ENCODE data around the gene IL1RAP.

DNA sequence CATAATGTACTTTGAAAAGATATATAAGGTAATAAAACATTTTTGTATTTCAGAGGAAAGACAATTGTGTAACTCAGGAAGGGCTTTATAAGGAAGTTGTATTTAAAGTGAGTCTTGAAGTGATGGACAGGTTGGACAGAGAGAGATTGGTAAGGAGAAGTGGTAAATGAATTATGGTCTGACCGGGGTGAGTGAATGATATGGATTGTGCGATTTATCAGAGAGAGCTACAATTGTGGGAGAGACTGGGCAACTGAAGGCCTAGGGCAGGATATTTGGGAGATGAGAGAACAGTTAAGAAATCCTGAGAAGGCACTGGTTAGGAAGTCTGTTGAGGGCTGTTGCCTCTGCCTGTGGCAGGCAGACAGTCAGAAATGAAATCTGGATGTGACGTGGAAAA, 14.8 kb downstream of the IL1RAP start:
- TF ChIP-seq EZH2phosphoT487 (IDR thresholded peaks at IDR 0.05; ENCODE audit: borderline replicate concordance): no peak
- TF ChIP-seq, protein P1, sequence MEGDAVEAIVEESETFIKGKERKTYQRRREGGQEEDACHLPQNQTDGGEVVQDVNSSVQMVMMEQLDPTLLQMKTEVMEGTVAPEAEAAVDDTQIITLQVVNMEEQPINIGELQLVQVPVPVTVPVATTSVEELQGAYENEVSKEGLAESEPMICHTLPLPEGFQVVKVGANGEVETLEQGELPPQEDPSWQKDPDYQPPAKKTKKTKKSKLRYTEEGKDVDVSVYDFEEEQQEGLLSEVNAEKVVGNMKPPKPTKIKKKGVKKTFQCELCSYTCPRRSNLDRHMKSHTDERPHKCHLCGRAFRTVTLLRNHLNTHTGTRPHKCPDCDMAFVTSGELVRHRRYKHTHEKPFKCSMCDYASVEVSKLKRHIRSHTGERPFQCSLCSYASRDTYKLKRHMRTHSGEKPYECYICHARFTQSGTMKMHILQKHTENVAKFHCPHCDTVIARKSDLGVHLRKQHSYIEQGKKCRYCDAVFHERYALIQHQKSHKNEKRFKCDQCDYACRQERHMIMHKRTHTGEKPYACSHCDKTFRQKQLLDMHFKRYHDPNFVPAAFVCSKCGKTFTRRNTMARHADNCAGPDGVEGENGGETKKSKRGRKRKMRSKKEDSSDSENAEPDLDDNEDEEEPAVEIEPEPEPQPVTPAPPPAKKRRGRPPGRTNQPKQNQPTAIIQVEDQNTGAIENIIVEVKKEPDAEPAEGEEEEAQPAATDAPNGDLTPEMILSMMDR (conservative IDR thresholded peaks at IDR 0.05; ENCODE audit: low read length): no peak
